D721Med (cell line): Measurements from ENCODE around the gene METAP1.

Source experiments
- DNase-seq: peaks from one replicate; pipeline ENCODE4 v3.0.0; 2011; ENCODE audit warnings: low spot score; ENCODE audit not compliant: insufficient read length
- FAIRE-seq: peaks from 2 replicates; lab custom pipeline; 2011; peaks lifted over from hg19 to GRCh38; lab: Jason Lieb, UNC
- CTCF ChIP-seq: IDR thresholded peaks from 2 replicates; pipeline ENCODE4 v1.5.1; 2012; ENCODE audit warnings: mild to moderate bottlenecking, control low read depth; ENCODE audit not compliant: insufficient read depth; ENCODE audit errors: missing control alignments

Gene METAP1

GRCh38 chr4:98995183-98996055, at the start of gene METAP1:
TSS of gene METAP1 (plus strand) at chr4:98995721. CDS start at chr4:98995754, 33 bp downstream.
- no peak for FAIRE-seq
- TF ChIP-seq CTCF = peak; percentile 54
- peak; percentile 65 for DNase-seq

- no peak for TF ChIP-seq CTCF
- peak; percentile 56 for FAIRE-seq
- DNase-seq = no peak
These were observed 49.2 kb upstream of the METAP1 start for GRCh38 chr4:98946359-98946758.

DNA sequence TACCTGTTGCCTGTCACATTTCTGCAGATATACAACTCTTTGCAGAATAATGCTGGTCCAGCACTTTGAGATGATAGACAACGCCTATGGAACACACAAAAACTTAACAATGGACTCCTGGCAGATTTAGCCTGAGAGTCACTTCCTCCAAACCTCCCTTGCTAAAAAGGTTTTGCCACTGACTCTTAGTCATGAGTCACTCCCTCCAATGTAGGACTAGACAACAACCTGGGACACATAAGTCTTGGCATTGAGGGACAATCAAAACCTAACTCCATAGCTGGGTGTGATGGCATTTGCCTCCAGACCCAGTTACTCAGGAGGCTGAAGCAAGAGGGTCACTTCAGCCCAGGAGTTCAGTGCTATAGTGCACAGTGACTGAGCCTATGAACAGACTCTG, 44.6 kb upstream of the METAP1 start:
- FAIRE-seq = no peak
- no peak for DNase-seq
- TF ChIP-seq CTCF = no peak

DNA sequence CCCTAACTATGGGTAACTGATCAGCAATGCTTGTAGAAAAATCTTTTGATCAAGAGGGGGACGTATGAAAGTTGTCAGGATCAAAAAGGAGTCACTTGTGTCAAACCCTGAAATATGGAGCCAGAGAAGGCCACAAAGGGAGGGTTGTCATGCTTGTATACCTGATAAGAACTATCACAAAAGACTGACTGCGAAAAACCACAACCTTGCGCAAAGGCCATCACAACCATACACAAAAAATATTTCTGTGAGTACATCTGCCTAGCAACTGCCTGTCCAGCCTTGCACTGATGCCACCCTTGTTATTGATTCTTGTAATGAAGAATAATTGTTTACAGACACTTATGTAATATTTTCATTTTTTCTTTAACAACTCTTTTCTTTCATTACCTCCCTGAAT, 43.8 kb upstream of the METAP1 start:
- DNase-seq (no peak), FAIRE-seq (no peak)
- TF ChIP-seq CTCF = no peak

DNA sequence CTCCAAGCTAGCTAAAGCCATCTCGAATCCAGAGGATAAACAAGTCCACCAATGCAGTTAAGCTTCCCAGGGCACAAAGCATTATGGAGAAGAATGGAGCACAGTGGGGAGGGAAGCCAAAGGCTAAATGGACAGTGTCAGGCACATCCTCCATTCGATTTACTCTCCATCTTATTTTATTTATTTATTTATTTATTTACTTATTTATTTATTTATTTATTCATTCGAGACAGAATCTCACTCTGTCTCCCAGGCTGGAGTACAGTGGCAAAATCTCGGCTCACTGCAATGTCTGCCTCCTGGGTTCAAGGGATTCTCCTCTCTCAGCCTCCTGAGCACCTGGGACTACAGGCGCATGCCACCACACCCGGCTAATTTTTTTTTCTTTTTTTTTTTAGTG, 40.3 kb upstream of the METAP1 start:
- TF ChIP-seq CTCF = no peak
- FAIRE-seq = no peak
- DNase-seq = no peak

DNA sequence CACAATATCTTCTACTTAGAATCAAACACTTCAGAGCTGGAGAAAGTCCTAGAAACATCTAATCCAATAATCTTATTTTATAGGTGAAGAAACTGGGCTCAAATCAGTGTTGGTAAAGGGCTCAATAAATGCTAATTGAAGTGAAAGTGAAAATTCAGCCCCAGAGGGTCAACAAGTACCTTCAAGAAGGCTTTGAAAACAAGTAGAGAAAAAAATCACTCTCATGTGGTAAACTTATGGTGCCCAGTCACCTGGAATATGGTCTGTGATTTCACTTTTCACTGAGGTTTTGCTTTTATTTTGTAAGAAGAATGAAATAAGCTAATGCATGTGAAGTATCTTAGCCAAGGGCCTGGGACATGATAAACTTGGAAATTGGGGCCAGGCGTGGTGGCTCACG, 37.5 kb upstream of the METAP1 start:
- no peak for FAIRE-seq
- no peak for TF ChIP-seq CTCF

DNA sequence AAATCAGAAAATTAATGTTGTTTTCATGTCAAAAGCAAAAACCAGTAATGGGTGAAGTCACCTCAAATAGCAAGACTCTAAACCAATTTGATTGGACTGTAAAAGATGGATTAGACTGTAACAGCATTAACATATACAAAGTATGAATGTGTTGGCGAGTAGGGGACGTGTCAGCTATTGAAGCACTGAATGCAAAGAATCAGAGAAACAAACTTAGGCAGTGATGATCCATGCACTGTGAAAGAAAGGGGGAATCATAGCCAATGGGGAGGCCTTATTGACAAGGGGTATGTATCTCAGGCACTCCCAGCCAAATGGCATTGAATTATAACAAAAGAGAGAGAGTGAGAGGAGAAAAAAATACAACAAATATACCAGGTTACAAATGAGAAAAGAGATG, 36.1 kb upstream of the METAP1 start:
- no peak for TF ChIP-seq CTCF
- FAIRE-seq (no peak), DNase-seq (no peak)

More for the DNA sequence above, 37.5 kb upstream of the METAP1 start:
- no peak for DNase-seq
